ENCODE measurements around the gene LRRC61.

Gene LRRC61

DNA sequence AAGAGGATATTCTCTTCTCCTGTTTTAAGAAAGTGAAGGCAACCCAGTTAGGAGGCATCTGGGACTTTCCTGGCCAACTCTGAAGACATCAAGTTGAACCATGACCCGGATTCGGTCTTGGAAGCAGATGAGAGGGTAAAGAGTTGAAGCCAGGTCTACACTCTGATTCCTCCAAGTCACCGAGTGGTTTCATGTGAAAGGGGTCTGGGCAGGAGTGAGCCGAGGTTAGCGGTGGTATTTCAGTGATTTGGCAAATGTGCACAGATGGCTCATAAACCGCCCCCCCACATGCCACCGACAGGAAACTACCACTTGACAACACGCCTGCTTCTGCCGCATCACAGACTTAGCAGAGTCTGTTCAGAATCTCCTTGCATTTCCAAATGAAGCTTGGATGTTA is 34.1 kb downstream of the LRRC61 start:
- DNase-seq (ENCODE audit: low read depth) = peak; percentile 33

DNA sequence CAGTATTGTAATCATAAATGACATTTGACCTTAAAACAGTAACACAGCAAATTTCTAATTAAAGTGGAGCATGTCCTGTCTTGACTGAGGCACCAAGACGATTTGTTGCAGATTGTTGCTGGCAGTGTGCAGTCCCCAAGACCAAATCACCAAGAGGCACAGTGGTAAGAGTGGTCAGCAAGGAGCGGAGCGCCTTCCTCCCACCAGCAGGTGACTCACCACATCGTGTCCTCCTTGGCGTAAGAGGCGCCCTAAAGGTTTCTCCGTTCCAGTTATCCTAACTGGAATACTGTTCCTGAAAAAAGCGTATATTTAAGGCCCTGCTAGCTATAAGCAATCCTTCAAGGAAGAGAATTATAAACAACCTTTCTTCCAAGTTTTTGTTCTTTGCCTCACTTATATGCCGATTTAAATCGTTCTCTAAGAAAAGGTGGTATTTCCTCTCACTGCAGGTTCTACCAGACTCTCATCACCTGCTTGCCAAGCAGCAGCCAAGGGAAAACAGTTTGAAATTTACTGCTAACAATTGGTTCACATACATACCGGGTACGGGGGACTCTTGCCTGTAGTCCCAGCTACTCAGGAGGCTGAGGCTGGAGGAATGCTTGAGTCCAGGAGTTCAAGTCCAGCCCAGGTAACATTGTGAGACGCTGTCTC is 34.7 kb downstream of the LRRC61 start:
- DNase-seq (ENCODE audit: low read depth) = no peak

DNA sequence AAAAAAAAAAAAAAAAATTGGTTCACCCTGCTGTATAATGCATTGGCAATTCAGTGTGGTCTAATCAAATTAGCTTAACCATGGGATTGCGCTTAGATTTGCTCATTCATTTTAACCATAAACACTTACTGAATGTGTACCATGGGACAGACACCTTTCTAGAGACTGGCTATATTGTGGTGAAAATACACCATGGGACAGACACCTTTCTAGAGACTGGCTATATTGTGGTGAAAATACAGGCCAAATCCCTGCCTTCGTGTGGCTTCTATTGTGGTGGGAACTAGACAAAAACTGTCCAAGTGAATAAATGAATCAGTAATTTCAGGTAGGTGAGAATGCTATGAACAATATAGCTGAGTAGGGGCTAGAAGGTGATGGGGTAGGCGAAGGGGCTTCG is 35.3 kb downstream of the LRRC61 start:
- DNase-seq (ENCODE audit: low read depth) = no peak

DNA sequence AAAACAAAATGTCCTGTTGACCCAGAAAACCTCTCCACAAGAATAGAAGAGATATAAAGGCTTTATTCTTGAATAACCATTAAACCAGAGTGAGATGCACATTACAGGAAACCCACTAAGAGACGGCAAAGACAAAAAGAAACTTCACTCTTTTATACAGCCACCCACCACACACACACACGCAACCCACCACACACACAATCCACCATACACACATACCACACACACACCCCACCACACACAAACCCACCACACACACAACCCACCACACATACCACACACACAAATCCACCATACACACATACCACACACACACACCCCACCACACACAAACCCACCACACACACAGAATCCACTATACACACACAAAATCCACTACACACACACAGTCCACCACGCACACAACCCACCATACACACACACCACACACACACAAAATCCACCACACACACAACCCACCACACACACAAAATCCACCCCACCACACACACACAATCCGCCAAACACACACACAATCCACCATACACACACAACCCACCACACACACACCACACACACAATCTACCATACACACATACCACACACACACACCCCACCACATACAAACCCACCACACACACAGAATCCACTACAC is 36.0 kb downstream of the LRRC61 start:
- no peak for DNase-seq (ENCODE audit: low read depth)

DNA sequence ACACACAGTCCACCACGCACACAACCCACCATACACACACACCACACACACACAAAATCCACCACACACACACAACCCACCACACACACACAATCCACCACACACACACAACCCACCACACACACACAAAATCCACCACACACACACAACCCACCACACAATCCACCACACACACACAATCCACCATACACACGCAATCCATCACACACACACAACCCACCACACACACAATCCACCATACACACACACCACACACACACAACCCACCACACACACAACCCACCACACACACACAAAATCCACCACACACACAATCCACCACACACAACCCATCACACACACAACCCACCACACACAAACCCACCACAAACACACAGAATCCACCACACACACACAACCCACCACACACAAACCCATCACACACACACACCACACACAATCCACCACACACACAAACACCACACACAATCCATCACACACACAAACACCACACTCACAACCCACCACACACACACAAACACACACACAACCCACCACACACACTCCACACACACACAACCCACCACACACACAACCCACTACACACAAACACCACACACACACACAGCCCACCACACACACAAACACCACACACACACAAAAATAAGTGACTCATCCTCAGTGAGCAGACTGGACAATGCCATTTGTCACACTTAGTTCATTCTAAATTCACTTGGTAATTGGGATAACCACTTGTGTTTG is 36.6 kb downstream of the LRRC61 start:
- no peak for DNase-seq (ENCODE audit: low read depth)

DNA sequence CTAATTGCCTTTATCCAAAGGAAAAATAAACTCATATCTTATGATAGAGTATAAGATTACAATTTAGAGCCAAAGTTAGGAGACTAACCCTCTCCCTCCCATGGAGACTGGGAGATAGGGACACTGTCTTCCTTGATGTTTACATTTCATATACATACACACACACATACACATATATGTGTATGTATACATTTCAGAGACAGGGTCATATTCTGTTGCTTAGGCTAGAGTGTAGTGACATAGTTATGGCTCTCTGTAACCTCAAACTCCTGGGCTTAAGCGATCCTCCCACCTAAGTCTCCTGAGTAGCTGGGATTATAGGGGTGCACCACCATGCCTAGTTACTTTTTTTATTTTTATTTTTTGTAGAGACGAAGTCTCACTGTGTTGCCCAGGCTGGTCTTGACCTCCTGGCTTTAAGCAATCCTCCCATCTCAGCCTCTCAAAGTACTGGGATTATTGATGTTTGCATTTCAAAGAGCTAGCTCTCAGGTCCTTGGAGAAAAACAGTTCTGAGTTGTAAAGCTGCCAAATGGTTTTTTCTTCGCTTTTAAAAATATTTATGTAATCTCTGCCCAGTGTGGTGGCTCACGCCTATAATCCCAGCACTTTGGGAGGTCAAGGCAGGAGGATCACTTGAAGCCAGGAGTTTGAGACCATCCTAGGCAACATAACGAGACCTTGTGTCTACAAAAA is 37.4 kb downstream of the LRRC61 start:
- DNase-seq (ENCODE audit: low read depth) = no peak

DNA sequence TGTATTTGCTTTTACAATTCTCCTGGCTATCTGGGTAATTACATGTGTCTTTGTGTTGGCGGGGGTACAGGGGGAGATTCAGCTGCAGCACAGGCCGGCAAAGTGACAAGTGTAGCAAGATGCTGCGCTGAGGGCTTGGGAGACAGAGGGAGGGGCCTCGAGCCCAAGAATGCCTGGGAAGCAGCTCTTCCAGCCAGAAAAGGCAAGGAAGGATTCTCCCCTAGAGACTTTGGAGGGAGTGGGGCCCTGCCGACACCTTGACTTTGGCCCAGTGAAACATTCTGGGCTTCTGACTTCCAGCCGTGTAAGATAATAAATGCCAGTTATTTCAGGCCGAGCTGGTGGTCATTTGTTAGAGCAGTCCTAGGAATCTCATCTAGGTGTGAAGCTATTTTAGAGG is 38.2 kb downstream of the LRRC61 start:
- no peak for DNase-seq (ENCODE audit: low read depth)

DNA sequence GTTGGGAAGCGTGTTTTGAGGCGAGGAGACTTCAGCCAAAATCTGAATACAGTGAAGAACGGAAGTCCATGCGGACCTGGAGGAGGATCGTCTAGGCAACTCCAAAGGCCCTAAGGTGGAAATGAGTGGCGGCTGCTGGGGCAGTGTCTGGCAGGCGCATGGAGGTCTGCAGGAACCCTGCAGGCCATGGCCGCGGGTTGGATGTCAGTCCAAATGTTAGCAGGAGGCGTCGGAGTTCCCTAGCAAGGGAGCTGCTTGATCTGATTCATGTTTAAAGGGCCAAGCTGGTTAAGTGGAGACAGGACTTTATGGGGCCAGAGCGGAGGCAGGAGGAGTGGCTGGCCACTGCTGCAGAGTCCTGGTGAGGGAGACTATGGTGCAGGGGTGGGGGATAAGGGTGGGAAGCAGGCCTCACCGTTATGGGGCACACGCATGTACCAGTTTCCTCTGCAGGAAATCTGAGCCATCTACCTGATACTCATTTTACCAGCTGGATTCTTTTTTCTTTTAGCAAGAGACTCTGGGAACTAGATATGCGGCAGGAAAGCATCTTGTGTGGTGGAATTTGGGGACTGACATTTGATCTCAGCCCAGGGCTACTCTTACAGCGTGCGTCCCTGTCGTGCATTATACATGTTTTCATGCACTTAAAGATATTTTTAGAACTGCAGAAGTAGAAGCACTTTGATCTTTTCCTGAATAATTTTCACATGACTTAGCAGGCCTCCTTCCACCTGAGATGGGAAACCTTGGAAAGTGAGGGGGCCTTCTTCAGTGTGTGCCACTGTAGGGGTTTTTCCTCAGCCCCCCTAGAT is 38.9 kb downstream of the LRRC61 start:
- no peak for DNase-seq (ENCODE audit: low read depth)

DNA sequence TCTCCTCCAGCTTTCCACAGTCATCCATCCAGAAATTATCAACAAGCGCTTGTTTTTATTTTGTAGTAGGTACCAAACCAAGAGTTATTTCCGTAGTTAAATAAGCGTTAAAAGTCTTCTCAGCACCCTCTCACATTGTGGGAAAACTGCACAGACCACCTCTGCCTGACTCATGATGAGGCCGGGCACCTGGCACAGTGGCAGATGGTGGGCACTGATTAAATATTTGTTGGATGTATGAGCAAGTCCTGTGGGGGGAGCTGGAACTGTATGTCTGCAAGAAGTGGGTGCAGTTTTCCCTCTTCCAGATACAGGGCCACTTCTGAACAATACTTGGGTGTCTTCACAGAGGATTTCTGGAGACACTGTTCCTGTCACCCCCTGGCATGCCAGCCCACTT is 40.2 kb downstream of the LRRC61 start:
- DNase-seq (ENCODE audit: low read depth) = no peak

DNA sequence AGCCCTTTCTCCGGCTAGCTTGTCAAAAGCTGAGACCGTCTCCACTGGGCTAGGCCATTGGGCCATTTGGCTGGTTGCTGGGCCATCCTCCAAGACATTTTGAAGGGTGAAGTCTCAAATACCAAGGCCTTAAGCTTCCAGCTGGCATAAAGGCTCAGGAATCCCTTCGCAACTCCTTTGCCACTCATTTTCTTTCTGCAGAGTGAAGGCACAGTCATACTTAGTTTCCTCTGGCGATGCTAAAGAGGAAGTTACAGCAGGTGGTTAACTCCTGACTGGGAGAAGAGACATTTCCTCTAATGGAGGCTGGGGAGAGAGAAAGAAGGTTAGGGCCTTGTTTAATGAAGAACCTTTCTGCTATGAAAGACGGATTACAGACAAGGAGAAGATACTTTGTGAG is 40.7 kb downstream of the LRRC61 start:
- no peak for DNase-seq (ENCODE audit: low read depth)

DNA sequence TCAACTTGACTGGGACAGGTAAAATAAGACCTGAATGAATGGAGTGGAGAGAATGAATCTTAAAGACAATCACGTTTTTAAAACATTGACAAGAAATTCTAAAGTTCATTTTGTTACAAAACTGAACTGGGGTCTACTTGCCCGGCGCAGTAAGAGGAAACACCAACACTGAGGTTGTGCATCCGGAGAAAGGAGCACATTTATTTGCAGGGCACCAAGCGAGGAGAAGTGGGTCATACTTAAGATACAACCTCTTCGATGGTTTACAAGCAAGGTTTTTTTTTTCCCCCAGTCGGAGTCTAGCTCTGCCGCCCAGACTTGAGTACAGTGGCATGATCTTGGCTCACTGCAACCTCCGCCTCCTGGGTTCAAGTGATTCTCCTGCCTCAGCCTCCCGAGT is 42.0 kb downstream of the LRRC61 start:
- no peak for DNase-seq (ENCODE audit: low read depth)

DNA sequence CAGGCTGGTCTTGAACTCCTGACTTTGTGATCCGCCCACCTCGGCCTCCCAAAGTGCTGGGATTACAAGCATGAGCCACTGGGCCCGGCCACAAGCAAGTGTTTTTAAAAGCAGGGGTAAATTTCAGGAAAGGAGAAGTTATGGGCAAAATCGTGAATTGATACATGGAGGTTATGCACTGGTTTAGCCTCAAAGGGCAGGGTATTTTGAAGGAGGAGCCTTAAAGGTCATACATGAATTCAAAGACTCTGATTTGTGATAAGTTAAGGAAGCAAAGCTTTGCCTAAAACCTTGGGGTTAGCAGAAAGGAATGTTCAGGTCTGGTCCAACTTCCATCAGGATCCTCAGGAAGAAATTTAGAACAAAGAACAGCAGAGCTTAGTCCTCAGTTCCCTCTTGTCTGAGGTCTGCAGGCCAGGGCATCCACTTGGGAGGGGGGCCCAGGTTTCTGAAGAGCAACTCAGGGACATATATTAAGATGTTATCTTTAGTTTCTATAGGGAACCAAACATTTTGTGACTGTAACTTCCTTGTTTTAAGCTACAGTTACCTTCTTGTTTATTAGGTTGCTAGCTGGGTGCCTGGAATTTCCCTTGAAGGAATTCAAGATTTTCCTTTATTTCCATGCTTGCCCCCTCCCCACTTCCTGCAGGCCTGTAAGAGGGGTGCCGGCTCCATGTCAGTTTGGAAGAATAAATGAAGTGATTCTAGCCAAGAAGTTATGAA is 42.7 kb downstream of the LRRC61 start:
- no peak for DNase-seq (ENCODE audit: low read depth)

DNA sequence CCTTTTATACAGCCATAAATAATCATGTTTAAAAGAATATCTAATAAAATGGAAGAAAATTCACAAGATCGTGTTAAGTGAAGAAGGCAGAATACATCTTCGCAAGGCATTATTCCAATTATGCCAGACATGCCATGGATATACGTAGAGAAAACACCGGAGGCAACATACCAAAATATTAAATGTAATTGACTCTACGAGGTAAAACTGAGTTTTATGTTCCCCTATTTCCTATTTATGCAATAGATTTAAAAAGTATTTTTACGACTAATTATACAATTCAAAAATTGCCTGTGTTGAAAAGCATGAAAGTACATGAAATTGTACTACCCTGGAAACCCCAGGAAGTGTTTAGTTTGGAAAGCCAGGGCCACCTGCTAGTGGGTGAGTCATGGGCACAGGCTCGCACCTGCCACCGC is 44.5 kb downstream of the LRRC61 start:
- no peak for DNase-seq (ENCODE audit: low read depth)

DNA sequence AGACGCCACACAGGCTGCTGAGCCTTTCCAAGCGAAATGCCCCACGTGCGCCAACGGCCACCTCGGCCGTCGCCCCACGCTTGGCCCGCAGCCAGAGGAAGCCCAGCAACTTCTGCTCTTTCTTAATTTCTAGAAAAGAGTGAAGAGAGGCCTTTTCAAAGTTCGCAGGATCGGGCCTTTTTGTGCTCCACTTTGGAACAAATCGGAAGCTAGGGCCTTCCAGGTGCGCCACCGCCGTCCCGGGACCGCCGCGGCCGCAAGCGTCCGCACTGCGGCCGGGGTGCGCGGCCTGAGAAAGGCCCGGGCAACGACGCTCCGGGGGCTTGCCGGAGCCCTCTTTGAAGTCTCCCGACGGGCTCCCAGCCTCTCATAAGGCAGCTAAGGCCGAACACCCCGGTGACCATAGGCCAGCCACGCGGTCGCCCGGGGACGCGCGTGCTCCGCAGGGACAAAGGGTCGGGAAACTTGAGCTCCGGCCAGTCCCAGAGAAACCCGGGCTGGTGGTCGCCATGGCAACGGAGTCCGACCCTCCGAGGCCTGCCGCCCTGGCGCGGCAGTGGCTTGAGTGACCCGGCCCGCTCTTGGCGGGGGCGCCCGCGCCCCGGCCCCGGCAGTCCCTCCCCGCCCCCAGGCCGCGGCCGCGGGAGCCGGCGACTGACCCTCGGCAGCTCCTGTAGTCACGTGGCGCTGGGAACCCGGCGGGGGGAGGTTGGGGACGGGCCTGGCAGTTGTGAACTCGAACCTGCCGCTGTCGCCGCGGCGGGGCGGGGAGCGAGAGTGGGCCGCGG is 45.1 kb downstream of the LRRC61 start, which contains the start of gene REPIN1:
TSS of gene REPIN1 (plus strand) at position 727 of the 788 bp plus-strand sequence. CDS start 890 bp downstream, outside the sequence.
- peak; percentile 72 for DNase-seq (ENCODE audit: low read depth)

DNA sequence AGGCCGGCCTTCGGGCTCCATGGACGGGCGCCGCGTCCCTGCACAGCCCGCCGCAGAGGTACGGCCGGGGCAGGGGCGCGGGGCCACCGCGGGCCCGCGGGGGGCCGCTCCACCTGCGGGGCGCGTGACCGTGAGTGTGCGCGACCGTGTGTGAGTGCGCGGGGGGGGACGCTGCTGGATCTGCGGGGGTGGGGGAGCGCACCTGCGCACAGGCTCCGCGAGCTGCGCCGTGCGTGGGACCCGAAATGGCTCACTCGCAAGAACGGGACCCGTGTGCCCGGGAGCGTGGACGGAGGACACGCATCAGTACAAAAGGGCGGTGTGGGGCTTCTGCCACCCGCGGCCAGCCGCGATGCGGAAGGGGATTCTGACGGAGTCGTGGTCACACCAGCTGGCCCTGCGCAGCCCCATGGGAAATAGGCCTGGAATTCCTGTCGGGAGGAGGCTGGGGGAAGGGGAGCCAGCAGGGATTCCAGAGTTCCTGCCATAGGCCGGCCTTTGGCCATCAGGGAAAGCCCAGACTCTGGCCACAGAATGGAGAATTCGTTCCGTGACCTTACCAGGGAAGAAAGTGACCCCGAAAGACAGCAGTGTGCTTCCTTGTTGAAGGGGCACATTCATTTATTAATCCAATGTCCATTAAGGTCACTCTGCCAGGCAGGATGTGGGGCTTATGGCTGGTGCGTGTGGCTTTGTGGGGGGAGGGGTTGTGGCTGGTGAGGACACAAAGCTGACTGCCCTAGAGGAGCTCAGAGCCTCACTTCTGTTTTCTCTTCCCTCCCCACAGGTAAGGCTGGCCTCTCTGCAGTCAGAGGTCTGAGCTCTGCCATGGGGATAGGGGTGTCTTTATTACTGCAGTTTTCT is 46.0 kb downstream of the LRRC61 start:
- peak; percentile 39 for DNase-seq (ENCODE audit: low read depth)

DNA sequence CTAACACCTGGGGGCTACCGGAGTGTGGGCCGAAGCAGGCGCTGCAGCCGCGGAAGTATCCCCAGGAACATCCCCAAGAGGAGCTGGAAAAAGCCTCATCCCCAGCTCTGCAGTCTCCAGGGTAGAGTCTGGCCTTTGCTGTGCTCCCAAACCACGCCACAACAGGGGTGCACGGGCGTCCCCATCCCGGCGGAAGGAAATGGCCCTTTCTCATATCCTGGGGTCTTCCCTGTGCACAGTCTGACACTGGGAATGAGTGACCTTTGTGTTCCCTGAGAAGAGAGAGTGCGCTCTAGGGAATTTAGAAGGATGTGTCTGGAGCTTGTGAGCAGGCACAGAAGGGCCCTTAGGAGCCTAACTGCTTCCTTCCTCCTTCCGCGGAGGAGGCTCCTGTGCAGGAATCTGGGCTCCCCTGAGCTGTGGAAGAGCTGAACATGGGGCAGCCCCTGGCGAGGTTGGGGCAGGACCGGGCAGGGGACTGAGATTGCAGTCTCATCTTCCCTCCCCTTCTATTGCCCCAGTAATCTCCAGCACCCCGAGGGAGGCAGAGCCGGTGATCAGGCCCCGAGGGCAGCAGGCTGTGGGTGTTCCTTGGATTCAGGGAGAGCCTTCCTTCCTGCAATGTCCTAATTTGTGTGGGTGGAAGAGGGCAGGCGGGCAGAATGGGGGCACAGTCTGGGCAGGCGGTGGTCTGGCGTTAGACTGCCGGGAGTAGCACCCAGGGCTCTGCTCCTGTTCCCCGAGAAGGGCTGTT is 46.8 kb downstream of the LRRC61 start:
- no peak for DNase-seq (ENCODE audit: low read depth)

DNA sequence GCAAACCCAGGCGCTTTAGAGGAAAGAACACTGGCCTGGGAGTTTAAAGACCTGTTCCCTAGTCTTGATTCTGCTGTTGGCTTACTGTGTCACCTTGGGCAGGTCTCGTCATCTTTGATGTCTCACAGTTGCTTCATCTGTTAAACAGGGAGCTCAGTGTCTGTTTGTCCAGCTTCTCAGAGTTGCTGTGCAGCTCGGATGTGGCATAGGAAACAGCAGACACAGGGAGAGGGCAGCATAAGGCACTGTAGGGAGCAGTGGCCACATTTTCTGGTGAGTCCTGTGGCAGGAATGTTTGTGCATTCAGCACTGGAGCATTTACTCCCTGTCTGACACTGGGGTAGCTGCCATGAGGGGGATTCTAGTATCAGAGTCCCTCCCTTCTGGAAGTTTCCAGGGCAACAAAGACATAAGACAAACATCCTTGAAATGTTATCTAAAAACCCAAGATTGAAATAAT is 47.5 kb downstream of the LRRC61 start:
- no peak for DNase-seq (ENCODE audit: low read depth)

Measured in T-helper 22 cell (primary cell).